HG03045 (cell line): ENCODE results near the gene ZNF326.
"Not testable (repeated sequence)": the region's sequence is repeated elsewhere in the genome, so short reads cannot be mapped to it uniquely, and the experiment has no call there.

ENCODE experiments used
- ATAC-seq: cut with Tn5 transposase; IDR thresholded peaks from one replicate; pipeline ENCODE4 v1.9.1; 2021; ENCODE audit warnings: mild to moderate bottlenecking, moderate library complexity; ENCODE audit not compliant: unreplicated experiment

The ZNF326 gene

DNA sequence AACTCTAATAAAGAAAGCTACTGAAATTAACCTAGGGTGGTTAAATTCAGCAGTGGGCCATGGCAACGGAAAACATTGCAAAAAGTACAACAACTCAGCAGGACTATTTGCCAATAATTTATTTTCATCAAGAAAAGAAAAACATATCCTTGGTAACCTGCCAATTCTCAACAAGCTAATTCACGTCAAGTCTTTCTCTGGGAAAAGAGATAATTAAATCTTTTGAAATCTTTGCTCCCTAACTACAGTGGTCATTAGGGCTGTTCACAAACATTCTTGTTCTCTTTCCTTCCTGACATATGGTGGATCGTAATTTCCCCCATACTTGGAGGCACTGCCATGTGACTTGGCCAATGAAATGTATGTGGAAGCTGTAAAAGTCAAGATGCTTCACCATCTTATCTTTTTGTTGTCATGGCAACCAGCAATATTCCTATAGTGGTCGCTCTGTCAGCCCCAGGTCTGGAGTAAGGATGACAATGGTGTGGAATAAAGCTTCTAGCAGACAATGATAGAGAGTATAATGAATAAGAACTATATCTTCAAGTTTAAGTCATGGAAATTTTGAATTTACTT lies 29.6 kb upstream of the ZNF326 start:
- no peak for ATAC-seq

DNA sequence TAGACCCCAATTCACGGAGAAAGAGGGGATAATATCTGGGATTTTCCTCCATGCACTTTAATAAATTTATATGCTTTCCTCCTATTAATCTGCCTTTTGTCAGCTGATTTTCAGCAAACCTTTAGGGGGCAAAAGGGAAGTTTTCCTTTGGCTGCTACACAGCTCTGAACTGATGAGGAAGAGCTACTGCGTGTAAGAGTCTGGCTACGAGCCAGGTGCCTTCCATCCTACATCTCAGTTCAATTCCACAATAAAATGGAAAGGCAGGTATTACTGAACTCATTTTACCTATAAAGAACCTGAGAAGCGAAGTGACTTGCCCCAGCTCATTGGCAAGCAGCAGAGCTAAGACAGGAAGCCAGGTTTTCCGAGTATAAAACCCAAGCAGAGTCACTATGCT lies 28.3 kb upstream of the ZNF326 start:
- no peak for ATAC-seq

DNA sequence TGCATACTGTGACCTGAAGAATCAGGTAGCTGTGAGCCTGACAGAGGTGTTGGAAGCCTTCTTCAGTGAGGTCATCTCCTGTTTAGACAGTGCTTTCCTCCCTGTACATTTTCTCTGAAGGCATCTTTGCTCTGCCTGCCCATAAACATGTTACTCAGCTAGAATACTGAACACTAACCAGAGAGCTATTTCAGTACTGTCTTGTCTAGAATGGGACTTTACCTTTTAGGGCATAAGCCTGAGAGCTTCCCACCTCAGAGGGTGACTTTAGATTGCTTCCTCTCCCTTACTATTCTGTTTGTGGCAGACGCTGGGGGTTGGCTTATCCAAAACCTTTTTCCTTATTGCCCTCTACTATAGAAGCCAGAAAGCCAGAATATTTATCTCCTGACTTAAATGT lies 23.3 kb upstream of the ZNF326 start:
- ATAC-seq, result peak; percentile 76

DNA sequence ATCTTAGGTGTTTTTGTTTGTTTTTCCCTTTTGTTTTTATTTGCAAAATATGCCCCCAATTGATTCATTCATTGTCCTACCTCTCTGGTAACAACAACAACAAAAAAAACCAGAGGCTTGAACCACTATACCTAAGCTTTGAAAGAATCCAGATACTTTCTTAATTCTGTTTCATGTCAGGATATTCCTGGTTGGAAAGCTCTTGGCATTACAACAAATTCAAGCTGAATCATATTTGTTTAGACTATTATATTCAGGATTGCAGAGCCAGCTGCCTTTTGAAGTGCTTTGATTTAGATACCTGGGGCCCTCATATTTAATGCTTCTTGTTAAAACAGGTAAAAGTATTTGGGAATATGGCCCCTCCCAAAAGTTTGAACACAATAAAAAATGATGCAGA lies 22.9 kb upstream of the ZNF326 start:
- no peak for ATAC-seq

- ATAC-seq, result no peak
Measured at GRCh38 chr1:89973471-89974127, 21.3 kb upstream of the ZNF326 start.

DNA sequence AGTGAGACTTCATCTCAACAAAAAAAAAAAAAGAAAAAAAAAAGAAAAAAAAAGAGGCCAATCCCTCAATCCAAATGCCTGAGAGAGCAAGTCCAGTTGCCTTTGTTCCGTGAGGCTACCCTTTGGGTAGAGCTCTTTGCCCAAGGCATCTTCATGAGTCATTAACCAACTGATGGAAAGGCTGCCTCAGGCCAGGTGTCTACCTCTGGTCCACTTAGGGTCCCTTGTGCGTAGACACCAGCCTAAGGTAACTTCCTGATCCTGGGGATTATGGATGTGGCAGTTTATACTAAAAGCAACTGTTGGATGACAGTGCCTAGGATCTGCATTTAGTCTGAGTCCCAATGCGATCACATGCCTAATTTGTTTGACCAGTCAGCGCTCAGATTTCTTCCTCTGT lies 20.7 kb upstream of the ZNF326 start:
- no peak for ATAC-seq

DNA sequence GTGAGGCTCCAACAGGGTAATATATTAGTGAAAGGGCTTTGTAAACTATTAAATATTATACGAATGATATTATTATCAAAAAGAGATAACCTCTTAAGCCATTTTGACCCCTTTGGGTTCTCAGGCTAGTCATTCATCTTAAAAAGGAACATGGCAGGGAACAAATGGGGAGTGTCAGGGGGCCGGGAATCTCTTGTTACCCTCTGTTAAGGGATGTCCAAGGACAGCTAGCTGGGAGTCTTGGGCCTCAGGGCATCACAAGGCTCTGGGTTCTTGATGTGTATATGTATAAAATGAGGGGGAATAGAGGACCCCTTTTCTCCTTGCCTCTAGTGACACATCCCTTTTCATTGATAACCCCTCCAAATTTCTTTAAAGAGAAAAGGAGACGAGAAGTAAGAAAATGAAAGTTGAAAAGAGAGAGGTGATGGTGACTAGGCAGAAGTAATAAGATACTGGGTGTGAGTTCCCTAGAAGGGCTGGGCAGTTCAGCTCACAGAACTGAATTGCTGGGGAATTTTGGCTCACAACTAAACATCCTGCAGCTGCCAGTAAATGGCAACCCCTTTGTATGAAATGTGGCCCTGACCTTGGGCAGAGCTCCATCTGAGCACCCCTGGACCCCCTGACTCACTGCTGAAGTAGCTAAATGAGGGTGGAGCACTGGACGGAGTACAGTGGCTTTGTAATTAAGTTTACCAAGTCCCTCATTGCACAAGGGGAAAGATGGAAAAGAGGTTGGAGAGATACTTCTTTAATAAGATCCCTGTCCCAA lies 20.0 kb upstream of the ZNF326 start:
- ATAC-seq, result no peak

GRCh38 chr1:89975540-89976125 lies 19.3 kb upstream of the ZNF326 start:
- ATAC-seq, result no peak

GRCh38 chr1:89978755-89979154 lies 16.2 kb upstream of the ZNF326 start:
- ATAC-seq, result no peak

DNA sequence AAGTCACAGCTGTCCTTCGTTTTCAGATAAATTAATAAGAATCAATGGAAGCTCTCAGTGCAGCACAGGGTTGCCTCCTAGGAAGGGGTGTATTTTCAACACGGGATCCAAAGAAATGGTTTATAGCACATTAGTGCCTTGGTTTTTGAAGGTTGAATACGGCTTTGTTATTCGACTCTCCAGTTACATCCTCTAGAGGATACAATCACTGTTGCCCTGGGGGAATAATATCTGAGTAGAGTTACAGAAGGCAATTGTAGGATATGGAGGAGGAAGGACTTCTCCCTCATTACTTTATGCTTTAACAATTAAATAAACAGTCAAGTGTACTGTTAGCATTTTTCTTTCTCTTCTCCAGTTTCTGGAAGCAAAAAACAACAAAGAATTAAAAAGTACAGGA lies 14.3 kb upstream of the ZNF326 start:
- no peak for ATAC-seq

GRCh38 chr1:89982846-89983245 lies 12.1 kb upstream of the ZNF326 start:
- not testable (repeated sequence) for ATAC-seq

DNA sequence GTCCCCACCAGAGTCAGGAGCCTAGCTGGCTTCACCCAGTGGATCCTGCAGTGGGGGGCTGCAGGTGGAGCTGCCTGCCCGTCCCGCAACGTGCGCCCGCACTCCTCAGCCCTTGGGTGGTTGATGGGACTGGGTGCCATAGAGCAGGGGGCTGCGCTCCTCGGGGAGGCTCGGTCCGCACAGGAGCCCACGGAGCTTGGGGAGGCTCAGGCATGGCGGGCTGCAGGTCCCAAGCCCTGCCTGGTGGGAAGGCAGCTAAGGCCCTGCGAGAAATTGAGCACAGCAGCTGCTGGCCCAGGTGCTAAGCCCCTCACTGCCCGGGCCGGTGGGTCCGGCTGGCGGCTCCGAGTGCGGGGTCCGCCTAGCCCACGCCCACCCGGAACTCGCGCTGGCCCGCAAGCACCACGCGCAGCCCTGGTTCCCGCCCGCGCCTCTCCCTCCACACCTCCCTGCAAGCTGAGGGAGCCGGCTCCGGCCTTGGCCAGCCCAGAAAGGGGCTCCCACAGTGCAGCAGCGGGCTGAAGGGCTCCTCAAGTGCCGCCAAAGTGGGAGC lies 10.3 kb upstream of the ZNF326 start:
- not testable (repeated sequence) for ATAC-seq

GRCh38 chr1:89986020-89986419 lies 8.9 kb upstream of the ZNF326 start:
- ATAC-seq, result no peak

DNA sequence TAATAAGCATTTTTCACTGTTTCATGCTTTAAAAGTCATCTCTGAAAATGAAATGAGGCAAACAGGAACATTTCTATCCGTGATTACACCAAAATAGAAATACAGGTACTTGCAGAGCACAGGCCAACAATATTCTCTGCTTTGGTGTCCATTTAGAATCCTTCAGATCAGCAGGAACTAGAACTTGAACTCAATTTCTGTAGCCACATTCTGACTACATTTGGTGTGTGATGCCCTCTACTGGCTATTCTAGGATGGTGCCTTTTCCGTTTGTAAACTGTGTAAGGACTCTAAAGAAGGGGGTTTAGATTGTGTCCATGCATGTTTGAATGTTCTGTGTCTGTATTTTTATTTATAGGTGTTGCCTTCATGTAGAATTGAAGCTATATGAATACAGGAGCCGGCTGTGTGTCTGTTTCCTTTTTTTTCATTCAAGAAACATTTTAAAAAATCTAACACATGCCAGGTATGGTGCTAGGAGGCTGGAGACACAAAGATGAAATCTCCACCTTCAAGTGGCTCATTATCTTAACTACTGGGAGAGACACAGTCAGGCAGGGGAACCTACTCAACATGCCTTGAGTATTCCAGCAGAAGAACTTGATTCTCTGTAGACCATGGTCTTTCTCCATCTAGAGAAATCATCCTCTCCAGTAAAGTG lies 7.6 kb upstream of the ZNF326 start:
- peak; percentile 77 for ATAC-seq

GRCh38 chr1:89989099-89989498 lies 5.8 kb upstream of the ZNF326 start:
- no peak for ATAC-seq

DNA sequence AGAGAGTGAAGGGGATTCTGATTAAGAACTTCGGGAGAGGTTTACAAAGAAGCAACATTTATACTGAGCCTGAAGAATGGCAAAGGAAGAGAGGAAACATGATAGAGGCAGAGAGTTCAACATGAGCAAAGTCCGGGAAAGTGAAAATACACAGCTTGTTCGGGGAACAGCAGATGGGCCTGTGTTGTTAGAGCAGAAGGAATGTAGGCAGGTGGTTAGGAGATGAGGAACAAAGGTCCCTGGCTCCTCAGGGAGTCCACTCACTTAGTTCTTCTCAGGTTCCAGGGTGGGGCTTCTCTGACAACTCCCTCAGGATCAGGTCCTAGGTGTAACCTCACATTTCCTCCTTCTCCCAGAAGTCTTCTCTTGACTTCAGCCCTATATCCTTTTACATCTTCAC lies 5.1 kb upstream of the ZNF326 start:
- no peak for ATAC-seq

DNA sequence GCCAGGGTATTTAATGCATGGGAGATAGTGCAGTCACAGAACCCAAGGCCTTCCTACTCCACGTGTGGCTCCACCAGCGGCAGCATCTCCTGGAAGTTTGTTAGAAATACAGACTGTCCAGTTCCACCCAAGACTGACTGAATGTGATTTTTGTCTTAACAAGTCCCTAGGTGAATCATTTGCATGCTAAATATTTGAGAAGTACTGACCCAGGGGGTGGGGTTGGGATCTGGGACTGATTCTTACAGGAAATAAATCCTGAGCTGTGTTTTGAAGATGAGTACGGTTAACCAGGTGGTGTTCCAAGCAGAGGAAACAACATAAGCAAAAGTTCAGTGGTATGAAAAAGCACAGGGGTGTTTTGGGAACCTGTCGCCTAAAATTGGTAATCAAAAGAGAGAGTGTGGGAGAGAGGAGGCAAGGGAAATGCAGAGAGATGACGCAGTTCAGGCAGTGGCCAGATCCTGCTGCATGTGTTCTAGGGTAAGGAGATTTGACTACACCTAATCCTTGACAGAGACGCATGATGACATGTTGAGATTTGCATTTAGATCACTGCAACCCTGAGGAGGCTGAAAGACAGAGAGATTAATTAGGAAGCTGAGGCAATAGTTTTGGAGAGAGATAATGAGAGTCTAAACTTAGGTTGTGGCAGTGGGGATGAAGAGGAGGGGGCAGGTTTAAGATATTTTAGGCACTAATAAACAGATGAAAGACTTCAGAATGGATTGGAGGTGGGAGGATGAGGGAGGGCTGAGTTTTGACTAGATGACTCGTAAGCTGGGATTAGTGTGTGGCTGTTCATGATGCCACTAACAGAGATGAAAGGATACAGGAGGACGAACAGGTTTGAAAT lies 3.7 kb upstream of the ZNF326 start:
- ATAC-seq, result no peak

- no peak for ATAC-seq
Measured at GRCh38 chr1:89993541-89993940, 1.4 kb upstream of the ZNF326 start.

DNA sequence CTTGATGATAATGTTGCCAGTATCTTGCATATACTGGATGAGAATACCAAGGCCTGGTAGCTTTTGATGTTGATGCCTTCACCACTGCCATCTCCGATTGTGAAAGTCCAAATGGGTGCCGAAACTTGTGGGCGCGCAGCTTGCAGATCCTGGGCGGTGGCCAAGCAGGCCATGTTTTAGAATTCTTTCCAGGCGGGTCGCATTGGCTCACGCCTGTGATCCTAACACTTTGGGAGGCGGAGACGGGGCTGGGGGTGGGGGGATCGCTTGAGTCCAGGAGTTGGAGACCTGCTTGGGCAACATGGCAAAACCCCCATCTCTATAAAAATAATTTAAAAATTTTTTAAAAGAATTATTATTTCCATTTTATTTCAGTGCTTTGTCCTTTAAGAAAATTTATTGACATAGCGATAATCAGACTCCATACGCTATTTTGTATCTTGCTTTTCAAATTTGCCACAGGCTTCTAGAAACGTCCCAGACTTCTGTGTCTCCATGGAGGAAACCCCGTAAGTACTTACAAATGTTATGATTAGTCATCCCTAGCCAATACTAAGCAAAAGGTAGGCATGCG lies 592 bp upstream of the ZNF326 start:
- no peak for ATAC-seq
